KOPT-K1 (cell line): Measurements from ENCODE around the gene IRF2.

Experiments
- H3K27ac ChIP-seq: fragments of 200-600 bp; sonication (generic); 2 replicates; pipeline ENCODE4 v1.5.1; 2016; ENCODE audit warnings: antibody characterized with exemption, mild to moderate bottlenecking, low read depth, low read length; ENCODE audit not compliant: poor library complexity, severe bottlenecking
- H3K36me3 ChIP-seq: fragments of 200-600 bp; sonication (generic); 2 replicates; pipeline ENCODE4 v1.5.1; 2017; ENCODE audit warnings: antibody characterized with exemption, mild to moderate bottlenecking, low read length, moderate library complexity; ENCODE audit not compliant: insufficient read depth
- H3K9me3 ChIP-seq: fragments of 200-600 bp; sonication (generic); 2 replicates; pipeline ENCODE4 v1.5.1; 2017; ENCODE audit warnings: antibody characterized with exemption, low read length, mild to moderate bottlenecking; ENCODE audit not compliant: insufficient read depth, poor library complexity, severe bottlenecking

The IRF2 gene

DNA sequence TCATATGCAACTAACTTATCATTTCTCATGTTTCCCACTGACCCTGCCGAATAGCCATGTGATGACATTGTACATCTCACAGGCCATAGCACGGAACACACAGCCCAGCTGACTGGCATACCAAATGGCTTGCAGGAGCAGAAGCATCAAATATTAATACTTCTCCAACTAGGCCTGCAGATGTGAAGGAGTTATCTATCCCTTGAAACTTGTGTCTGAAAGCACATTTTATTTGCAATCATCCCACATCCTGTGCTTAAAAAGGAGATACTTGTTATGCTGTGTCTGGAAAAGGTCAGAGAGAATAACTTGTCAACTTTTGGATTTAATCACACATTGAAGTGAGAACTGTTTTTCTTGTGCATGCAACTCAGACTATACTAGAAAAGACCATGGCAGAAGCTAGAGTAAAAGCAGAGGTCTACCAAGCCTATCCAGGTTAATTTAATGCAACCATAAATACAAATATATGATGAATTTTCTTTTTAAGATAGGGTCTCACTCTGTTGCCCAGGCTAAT lies 100.4 kb downstream of the IRF2 start:
- Histone ChIP-seq H3K27ac (no peak overlapping the region), H3K36me3 (no peaks in the 10 kb centered on the region), H3K9me3 (no peaks in the 10 kb centered on the region)

- H3K27ac ChIP-seq = no peak overlapping the region
- H3K36me3 ChIP-seq = no peaks in the 10 kb centered on the region
- no peaks in the 10 kb centered on the region for H3K9me3 ChIP-seq
These were observed 103.0 kb downstream of the IRF2 start for GRCh38 chr4:184371390-184371787.

DNA sequence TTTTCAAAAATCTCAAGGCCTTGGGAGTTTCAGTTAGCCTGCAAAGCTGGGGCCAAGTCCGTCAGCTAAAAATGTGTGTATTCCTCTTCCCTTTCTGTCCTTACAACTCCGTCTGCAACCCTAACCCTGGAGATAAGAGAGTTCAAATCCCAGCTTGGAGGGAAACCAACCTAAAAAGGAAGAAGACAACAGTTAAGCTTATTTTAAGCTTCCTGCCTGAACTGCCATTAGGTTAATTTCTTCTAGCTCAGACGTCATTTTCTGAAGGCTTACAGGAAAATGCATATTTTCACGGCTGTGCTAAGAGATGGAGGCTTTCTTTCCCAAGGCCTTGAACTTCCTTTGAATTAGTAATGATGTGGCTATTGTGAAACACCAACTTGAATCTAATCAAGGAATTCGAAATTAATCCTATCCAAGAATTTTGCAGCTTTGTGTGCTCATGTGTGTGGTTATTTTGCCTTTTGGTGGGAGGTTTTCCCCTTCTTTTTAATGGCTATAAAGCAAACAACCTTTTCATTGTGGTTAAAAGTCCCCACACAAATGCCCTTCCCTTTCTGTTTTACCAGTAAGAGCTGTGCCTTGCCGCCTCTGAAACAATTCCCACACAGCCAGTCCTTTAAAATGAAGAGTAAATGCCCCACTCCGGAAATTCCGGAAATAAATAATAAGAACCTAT lies 103.5 kb downstream of the IRF2 start:
- no peak overlapping the region for H3K27ac ChIP-seq
- no peaks in the 10 kb centered on the region for H3K9me3 ChIP-seq
- H3K36me3 ChIP-seq = no peaks in the 10 kb centered on the region

DNA sequence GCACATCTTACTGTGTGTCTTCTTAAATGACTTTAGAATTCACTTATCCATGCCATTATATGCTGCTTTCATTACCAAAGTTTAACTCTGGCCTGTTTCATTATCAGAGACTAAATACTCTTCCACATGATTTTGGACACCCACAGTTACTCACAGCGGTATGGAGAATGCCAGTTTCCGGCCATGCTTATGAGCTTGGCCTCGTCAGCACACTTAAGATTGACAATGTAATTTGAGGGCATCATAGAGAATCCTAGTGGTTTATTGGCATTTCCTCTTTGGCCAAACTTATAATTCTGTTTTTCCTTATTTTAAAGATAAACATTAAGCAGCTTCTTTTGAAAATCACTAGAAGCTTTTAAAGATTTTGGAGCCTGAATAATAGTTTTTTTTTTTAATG lies 104.5 kb downstream of the IRF2 start:
- H3K36me3 ChIP-seq = no peaks in the 10 kb centered on the region
- no peak overlapping the region for H3K27ac ChIP-seq
- no peaks in the 10 kb centered on the region for H3K9me3 ChIP-seq

- H3K9me3 ChIP-seq = no peaks in the 10 kb centered on the region
- H3K27ac ChIP-seq = no peak overlapping the region
- H3K36me3 ChIP-seq = no peaks in the 10 kb centered on the region
These were observed 105.6 kb downstream of the IRF2 start for GRCh38 chr4:184368731-184369130.

DNA sequence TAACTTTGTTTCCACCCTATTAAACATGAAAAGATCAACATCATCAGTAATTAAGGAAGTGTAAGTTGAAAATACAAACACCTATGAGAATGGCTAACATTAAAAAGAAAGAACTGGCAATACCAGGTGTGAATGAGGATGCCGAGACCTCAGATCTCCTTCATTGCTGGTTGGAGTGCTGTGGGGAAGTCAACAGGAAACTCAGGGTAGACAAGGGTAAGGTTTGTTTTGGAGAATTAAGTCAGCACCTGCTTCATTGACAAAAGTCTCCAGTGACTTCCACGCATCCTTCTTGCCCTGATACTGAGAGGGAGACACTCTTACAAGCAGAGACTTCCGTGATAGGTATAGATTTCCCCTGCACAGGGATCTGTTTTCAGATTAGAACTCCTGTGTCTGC lies 106.1 kb downstream of the IRF2 start:
- no peaks in the 10 kb centered on the region for H3K9me3 ChIP-seq
- no peak overlapping the region for H3K27ac ChIP-seq
- no peaks in the 10 kb centered on the region for H3K36me3 ChIP-seq

DNA sequence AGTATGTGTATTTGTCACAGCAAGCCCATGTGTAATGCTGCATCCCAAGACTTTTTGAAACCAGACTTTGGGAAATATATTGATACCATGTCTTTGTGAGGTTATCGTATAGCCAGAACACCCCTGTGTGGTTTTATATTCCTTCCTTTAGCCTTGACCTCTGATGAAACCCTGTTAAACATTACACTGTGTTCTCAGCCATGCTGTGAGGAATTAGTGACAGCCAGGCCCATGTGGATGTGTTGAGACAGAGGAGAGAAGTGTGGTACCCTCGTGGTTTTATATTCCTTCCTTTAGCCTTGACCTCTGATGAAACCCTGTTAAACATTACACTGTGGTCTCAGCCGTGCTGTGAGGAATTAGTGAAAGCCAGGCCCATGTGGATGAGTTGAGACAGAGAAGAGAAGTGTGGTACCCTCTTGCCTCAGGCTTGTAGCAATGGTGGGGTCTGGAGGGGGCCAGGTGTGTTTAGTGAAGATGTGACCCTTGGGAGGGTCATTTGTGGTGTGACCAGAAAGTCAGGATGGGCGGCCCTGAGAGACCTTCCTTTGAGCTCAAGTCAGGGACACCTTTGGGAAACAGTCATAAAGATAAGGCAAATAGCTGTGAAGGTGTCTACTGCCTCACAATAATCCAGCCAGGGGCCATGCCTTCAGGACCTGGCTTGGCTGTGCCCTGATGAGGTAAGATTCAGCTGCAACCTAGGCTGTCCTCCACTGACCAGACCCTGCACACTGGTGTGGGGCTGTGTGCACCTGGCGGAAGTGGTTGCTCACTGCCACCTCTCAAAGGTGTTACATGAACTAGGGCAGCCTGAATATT lies 110.0 kb downstream of the IRF2 start:
- Histone ChIP-seq H3K27ac (no peak overlapping the region), H3K9me3 (no peaks in the 10 kb centered on the region), H3K36me3 (no peaks in the 10 kb centered on the region)

- H3K9me3 ChIP-seq = no peaks in the 10 kb centered on the region
- no peaks in the 10 kb centered on the region for H3K36me3 ChIP-seq
- no peak overlapping the region for H3K27ac ChIP-seq
These were observed 111.1 kb downstream of the IRF2 start for GRCh38 chr4:184363258-184363657.

GRCh38 chr4:184362396-184362795 lies 112.0 kb downstream of the IRF2 start:
- no peaks in the 10 kb centered on the region for H3K9me3 ChIP-seq
- no peaks in the 10 kb centered on the region for H3K36me3 ChIP-seq
- no peak overlapping the region for H3K27ac ChIP-seq

DNA sequence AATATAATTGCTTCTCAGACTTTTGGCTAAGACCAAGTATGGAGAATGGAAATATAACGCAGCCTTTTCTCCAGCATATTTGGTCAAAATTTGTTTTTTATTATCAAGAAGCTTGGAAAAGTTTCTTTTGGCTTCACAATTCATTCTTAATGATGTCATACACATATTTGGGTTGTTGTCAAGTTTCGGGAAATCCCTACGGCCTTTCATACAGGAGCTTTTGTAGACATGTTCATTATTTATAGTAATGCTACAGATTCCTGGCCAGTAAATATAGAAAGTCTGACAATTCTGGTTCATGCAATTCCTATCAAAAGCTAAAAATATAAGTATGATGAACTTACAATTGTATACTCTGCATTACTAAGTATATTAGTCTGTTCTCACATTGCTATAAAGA lies 112.9 kb downstream of the IRF2 start:
- H3K27ac ChIP-seq = no peak overlapping the region
- no peaks in the 10 kb centered on the region for H3K9me3 ChIP-seq
- no peaks in the 10 kb centered on the region for H3K36me3 ChIP-seq

GRCh38 chr4:184359888-184360287 lies 114.5 kb downstream of the IRF2 start:
- Histone ChIP-seq H3K36me3 (no peaks in the 10 kb centered on the region), H3K27ac (no peak overlapping the region), H3K9me3 (no peaks in the 10 kb centered on the region)

DNA sequence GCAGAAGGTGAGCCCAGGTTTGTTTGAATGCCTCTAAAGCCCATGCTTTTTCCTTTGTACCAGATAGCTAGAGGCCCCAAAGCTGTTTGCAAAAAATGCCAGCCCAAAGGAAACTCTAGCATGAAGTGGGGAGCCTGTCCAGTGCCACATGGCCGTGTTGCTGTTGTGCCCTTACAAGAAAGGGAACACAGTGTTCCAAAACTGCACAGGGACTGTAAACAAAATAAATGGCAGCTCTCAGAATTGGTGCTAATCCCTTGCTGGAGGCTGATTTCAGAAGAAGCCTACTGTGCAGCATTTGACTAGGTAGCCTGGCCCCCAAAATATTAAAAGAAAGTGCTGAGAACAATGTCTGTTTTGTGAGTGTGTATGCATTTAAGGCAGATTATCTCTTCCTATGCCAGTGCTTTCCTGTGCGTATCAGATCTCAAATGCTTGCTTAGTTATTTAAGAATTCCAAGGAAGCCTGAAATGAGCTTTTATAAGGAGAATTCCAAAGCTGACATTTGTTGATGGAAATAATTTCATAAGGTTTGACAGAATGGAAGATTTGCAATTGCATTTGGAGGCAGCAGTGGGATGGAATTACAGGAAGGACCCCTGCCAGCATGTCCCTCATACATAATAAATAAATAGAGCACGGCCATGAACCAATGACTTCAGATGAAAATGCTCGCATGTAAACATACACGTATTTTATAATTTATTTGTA lies 115.7 kb downstream of the IRF2 start:
- Histone ChIP-seq H3K9me3 (no peaks in the 10 kb centered on the region), H3K27ac (no peak overlapping the region), H3K36me3 (no peaks in the 10 kb centered on the region)

DNA sequence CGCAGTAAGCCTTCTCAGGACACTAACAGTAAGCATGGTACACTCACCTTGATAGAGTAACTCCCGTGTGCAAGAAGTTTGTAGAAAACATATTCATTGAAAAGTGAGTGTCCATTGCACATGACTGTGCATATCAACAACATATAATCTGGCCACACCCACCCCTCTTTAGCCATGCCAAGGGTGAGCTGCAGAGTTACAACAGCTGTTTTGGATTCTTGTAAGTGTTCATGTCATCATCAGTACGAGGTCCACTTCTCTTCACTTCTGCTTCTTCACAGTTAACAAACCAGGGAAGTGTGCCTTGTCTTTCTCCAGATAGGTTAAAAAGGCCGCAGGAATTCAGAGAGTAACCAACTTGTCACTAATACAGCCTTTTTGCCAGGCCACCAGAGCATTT lies 116.6 kb downstream of the IRF2 start:
- Histone ChIP-seq H3K36me3 (no peaks in the 10 kb centered on the region), H3K27ac (no peak overlapping the region), H3K9me3 (no peaks in the 10 kb centered on the region)

- Histone ChIP-seq H3K36me3 (no peaks in the 10 kb centered on the region), H3K27ac (no peak overlapping the region), H3K9me3 (no peaks in the 10 kb centered on the region)
These were observed 117.2 kb downstream of the IRF2 start for GRCh38 chr4:184357165-184357564.

DNA sequence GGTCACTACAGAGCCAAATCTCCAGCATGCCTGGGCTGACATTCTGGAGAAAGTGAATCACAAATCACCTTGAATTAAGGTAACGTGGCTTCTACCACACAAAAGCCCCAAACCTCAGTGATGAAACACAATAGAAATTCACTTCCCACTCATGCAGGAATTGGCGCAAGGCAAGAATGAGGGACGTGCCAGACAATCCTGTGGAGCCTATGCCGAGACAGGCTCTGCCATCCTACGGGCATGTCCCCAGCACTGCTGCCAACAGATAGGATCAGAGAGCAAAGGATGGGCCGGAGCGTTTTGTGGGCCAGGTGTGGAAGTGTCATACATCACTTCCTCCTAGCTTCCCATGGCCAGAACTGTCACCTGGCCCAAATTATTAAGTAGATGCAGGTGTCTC lies 118.0 kb downstream of the IRF2 start:
- no peaks in the 10 kb centered on the region for H3K36me3 ChIP-seq
- H3K27ac ChIP-seq = no peak overlapping the region
- H3K9me3 ChIP-seq = no peaks in the 10 kb centered on the region
